Fibroblast of mammary gland (primary cell): ENCODE data around the gene SPRED1.
A peak's percentile ranks its signal among the peaks of the same experiment; 100 is the strongest.

Experiments
- DNase-seq: peaks from one replicate; pipeline ENCODE4 v3.0.0-alpha.2; 2010; ENCODE audit warnings: low read depth
- H3K4me3 ChIP-seq: 2 replicates; pipeline ENCODE4 v1.5.1; 2011; ENCODE audit warnings: low read depth, mild to moderate bottlenecking, low read length, moderate library complexity; ENCODE audit not compliant: control insufficient read depth
- CTCF ChIP-seq: conservative IDR thresholded peaks from 2 replicates; pipeline ENCODE4 v1.5.1; 2011; ENCODE audit warnings: low read depth, low read length, inconsistent platforms; ENCODE audit not compliant: control insufficient read depth, insufficient read depth

Gene SPRED1

GRCh38 chr15:38332711-38333110 lies 80.1 kb downstream of the SPRED1 start:
- no peak overlapping the region for H3K4me3 ChIP-seq
- no peak for TF ChIP-seq CTCF
- DNase-seq: no peak

- no peak for TF ChIP-seq CTCF
- DNase-seq: no peak
- H3K4me3 ChIP-seq: no peak overlapping the region
Measured at GRCh38 chr15:38335116-38335515, 82.5 kb downstream of the SPRED1 start.

- no peak for TF ChIP-seq CTCF
- DNase-seq: no peak
Measured at GRCh38 chr15:38344351-38344750, 91.7 kb downstream of the SPRED1 start.

GRCh38 chr15:38349251-38349650 lies 96.6 kb downstream of the SPRED1 start:
- no peak for TF ChIP-seq CTCF
- DNase-seq: no peak
- no peak overlapping the region for H3K4me3 ChIP-seq

More at GRCh38 chr15:38344351-38344750, 91.7 kb downstream of the SPRED1 start:
- no peak overlapping the region for H3K4me3 ChIP-seq

- no peak for DNase-seq
- no peak for TF ChIP-seq CTCF
- H3K4me3 ChIP-seq: no peak overlapping the region
Measured at GRCh38 chr15:38351466-38351865, 98.8 kb downstream of the SPRED1 start.

- peak; percentile 77 for TF ChIP-seq CTCF
- H3K4me3 ChIP-seq: no peak overlapping the region
- DNase-seq: peak; percentile 78
Measured at GRCh38 chr15:38354315-38354929, 101.8 kb downstream of the SPRED1 start.

- no peak for TF ChIP-seq CTCF
- no peak overlapping the region for H3K4me3 ChIP-seq
- DNase-seq: no peak
Measured at GRCh38 chr15:38362355-38362754, 109.7 kb downstream of the SPRED1 start.
